Kidney (tissue), 14 donors: ENCODE data around the gene ADRA2C. TPM values are rescaled to one million over a fixed set of nuclear protein-coding genes. Genes with fewer than 3 reads are reported as not detected.
A peak's percentile ranks its signal among the peaks of the same experiment; 100 is the strongest.

Experiments
- DNase-seq, 5 donors: peaks; one replicate each; pipeline ENCODE4 v3.0.0-alpha.2; 2013 to 2020
- FAIRE-seq: peaks from 2 replicates; lab custom pipeline; 2012; peaks lifted over from hg19 to GRCh38; lab: Jason Lieb, UNC
- H3K27ac ChIP-seq, 2 donors: one replicate each; pipeline ENCODE4 v1.7.0; 2013; ENCODE audit warnings: low read depth in 2 of 2, low read length in 2 of 2, inconsistent platforms in 1 of 2
- H3K27me3 ChIP-seq: one replicate; pipeline ENCODE4 v1.7.1; 2013; ENCODE audit warnings: low read length, inconsistent platforms; ENCODE audit not compliant: control insufficient read depth, insufficient read depth
- H3K36me3 ChIP-seq, 3 donors: one replicate each; pipeline versions ENCODE4 v1.7.0 to v1.7.1; 2013; ENCODE audit warnings: low read length in 3 of 3, control low read depth in 1 of 3, inconsistent platforms in 1 of 3; ENCODE audit not compliant: insufficient read depth in 3 of 3, control insufficient read depth in 2 of 3
- H3K4me1 ChIP-seq, 3 donors: one replicate each; pipeline versions ENCODE4 v1.7.0 to v1.7.1; 2013; ENCODE audit warnings: low read length in 3 of 3, inconsistent platforms in 1 of 3, low read depth in 1 of 3; ENCODE audit not compliant: control insufficient read depth in 2 of 3, insufficient read depth in 2 of 3
- H3K4me3 ChIP-seq, 3 donors: one replicate each; pipeline versions ENCODE4 v1.7.0 to v1.8.1; 2013; ENCODE audit warnings: low read length in 3 of 3, control low read depth in 1 of 3, inconsistent platforms in 1 of 3
- H3K9ac ChIP-seq, 3 donors: one replicate each; pipeline versions ENCODE4 v1.7.0 to v1.7.1; 2013; ENCODE audit warnings: low read length in 3 of 3, control low read depth in 1 of 3, inconsistent platforms in 1 of 3
- H3K9me3 ChIP-seq, 3 donors: one replicate each; pipeline versions ENCODE4 v1.7.0 to v1.7.1; 2013; ENCODE audit warnings: low read length in 3 of 3, control low read depth in 1 of 3, inconsistent platforms in 1 of 3; ENCODE audit not compliant: control insufficient read depth in 2 of 3, insufficient read depth in 1 of 3
- CTCF ChIP-seq: IDR thresholded peaks from 3 replicates; pipeline ENCODE4 v1.5.1; 2012; ENCODE audit warnings: mild to moderate bottlenecking, moderate library complexity, borderline replicate concordance; ENCODE audit not compliant: insufficient read depth; ENCODE audit errors: extremely low read depth
- intact Hi-C: fragments of 100-400 bp; cut with DNase I; formaldehyde crosslinking; loops from one replicate; pipeline ENCODE4 v1.11.1; 2022
- polyA plus RNA-seq: library from polyadenylated mRNA; stranded (reverse); fragments of 350-450 nt; fragmentation: Illumina TruSeq; extraction: RNeasy Lipid Tissue Mini Kit (QIAGEN cat#74804); gene quantifications from one replicate; pipeline ENCODE4 v1.2.3, GENCODE V29; 2014; ENCODE audit warnings: low read depth, low replicate concordance; ENCODE audit not compliant: insufficient read depth
- total RNA-seq: library from RNA; stranded (reverse); fragmentation: NEBNext Ultra II Directional; extraction: Animal tissue kit (Norgen Biotek cat#: 25700); gene quantifications from one replicate; pipeline ENCODE4 v1.2.1, GENCODE V29; 2021
- donor health status: control.
- donor health status: control.
- donor health status: control.
- donor health status: control.
- donor health status: control.
- donor health status: DM: yes; HTN: yes; CAD: no.
- donor health status: Normal renal cell carcinoma (clear cell type).

Gene ADRA2C
- total and polyA plus RNA-seq, 2 donors from 2014 or later = 21.9 to 36.2 TPM

DNA sequence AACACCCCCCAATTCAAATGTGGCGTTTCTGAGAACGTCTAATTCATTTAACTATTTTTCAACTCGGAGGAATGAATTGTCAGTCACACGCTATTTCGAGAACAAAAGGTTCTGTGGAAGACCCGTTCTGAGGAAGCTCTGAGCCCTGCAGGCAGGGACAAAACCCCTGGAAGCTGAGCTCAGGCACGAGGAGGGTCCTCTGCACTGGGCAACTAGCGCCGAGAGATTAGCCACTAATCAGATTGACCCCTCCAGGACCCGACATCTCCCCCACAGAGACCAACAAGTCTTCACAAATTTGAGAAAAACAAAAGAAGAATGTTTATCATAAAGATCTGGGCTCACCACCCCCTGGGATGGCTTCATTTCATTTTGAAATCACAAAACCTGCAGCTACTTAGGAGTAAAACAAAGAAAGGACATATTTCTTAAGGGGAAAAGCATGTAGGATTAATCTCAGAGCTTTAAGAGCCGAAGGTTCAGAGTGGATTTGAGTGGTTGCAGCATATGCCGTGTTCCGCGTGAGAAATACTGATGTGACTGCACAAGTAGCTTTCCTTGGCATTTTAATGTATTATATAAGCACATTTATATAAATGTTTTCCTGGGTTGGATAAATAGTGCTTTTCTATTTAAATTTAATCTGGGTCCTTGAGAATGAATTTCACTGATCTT, 41.8 kb downstream of the ADRA2C start:
- FAIRE-seq (no peak), DNase-seq (peak in 1 of 5 donors; percentile 7)
- no peaks in the 10 kb centered on the region for H3K36me3 ChIP-seq
- intact Hi-C loops = no loop called here
- H3K9ac ChIP-seq = no peak overlapping the region
- no peaks in the 10 kb centered on the region for H3K27me3 ChIP-seq
- H3K4me1 ChIP-seq = no peaks in the 10 kb centered on the region
- H3K27ac ChIP-seq = no peak overlapping the region
- H3K4me3 ChIP-seq = no peak overlapping the region
- TF ChIP-seq CTCF = no peak
- H3K9me3 ChIP-seq = no peaks in the 10 kb centered on the region

DNA sequence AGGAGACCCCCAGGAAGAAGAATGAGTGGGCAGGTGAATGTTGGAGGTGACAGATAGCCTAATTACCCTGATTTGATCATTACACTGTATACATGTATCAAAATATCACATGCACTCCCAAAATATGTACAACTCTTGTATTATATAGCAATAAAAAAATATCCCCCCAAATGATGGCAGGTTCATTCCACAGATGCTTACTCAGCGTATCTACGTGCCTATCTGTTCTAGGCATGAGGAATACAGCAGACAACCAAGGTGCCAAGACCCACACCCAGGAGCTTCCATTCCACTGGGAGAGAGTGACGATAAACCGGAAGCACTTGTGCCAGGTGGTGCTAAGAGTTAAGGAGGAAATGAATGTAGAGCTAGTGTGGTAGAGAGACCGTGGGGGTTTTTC, 42.4 kb downstream of the ADRA2C start:
- DNase-seq (no peak), FAIRE-seq (no peak)
- no peaks in the 10 kb centered on the region for H3K9me3 ChIP-seq
- H3K36me3 ChIP-seq = no peaks in the 10 kb centered on the region
- intact Hi-C loops = no loop called here
- H3K27ac ChIP-seq = no peak overlapping the region
- H3K27me3 ChIP-seq = no peaks in the 10 kb centered on the region
- no peak overlapping the region for H3K9ac ChIP-seq
- H3K4me3 ChIP-seq = no peak overlapping the region
- no peak for TF ChIP-seq CTCF
- H3K4me1 ChIP-seq = no peaks in the 10 kb centered on the region

GRCh38 chr4:3809028-3809427, 42.8 kb downstream of the ADRA2C start:
- H3K9ac ChIP-seq = no peak overlapping the region
- no peak overlapping the region for H3K4me3 ChIP-seq
- no peak overlapping the region for H3K27ac ChIP-seq
- DNase-seq (no peak), FAIRE-seq (no peak)
- no peak for TF ChIP-seq CTCF
- no peaks in the 10 kb centered on the region for H3K27me3 ChIP-seq
- intact Hi-C loops = no loop called here
- H3K9me3 ChIP-seq = no peaks in the 10 kb centered on the region
- no peaks in the 10 kb centered on the region for H3K36me3 ChIP-seq
- H3K4me1 ChIP-seq = no peaks in the 10 kb centered on the region
